GM06990 (cell line): ENCODE data around the gene NKD1.

ENCODE experiments used
- DNase-seq: peaks from one replicate; pipeline ENCODE4 v3.0.0-alpha.2; 2011; ENCODE audit not compliant: insufficient read length; ENCODE audit errors: extremely low read depth
- H3K27me3 ChIP-seq: replicated peaks from 2 replicates; pipeline ENCODE4 v1.6.0; 2011; ENCODE audit warnings: low read length; ENCODE audit not compliant: control insufficient read depth, insufficient read depth
- H3K36me3 ChIP-seq: 2 replicates; pipeline ENCODE4 v1.5.1; 2011; ENCODE audit warnings: low read length; ENCODE audit not compliant: control insufficient read depth, insufficient read depth
- H3K4me3 ChIP-seq: replicated peaks from 2 replicates; pipeline ENCODE4 v1.5.1; 2011; ENCODE audit warnings: low read depth, mild to moderate bottlenecking, control low read depth, low read length
- CTCF ChIP-seq: IDR thresholded peaks from 2 replicates; pipeline ENCODE4 v1.5.1; 2011; ENCODE audit warnings: low read length, control low read depth, mild to moderate bottlenecking, inconsistent platforms; ENCODE audit not compliant: insufficient read depth, poor library complexity, severe bottlenecking

NKD1 gene

DNA sequence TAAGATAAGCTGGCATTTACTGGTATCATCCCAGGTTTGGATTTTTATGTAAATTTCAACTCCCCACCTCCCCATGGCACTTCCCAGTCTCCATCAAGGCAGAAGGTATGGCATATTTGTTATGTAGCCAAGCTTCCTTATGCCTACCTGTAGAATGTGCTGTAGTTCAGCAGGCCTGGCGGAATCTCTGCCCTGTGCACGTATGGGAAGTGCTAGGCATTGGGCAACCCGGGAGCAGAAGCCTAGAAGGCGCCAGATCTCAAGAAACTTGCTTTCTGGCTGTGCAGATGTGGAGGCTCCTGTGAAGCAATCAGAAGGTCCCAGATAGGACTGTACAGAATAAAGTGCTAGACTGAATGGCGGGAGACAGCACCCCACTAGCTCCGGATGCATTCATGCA, 68.2 kb downstream of the NKD1 start:
- Histone ChIP-seq H3K4me3 (no peak overlapping the region), H3K27me3 (no peaks in the 10 kb centered on the region; the same call in none of the 2 replicates), H3K36me3 (no peaks in the 10 kb centered on the region)
- no peak for DNase-seq
- TF ChIP-seq CTCF, result no peak

DNA sequence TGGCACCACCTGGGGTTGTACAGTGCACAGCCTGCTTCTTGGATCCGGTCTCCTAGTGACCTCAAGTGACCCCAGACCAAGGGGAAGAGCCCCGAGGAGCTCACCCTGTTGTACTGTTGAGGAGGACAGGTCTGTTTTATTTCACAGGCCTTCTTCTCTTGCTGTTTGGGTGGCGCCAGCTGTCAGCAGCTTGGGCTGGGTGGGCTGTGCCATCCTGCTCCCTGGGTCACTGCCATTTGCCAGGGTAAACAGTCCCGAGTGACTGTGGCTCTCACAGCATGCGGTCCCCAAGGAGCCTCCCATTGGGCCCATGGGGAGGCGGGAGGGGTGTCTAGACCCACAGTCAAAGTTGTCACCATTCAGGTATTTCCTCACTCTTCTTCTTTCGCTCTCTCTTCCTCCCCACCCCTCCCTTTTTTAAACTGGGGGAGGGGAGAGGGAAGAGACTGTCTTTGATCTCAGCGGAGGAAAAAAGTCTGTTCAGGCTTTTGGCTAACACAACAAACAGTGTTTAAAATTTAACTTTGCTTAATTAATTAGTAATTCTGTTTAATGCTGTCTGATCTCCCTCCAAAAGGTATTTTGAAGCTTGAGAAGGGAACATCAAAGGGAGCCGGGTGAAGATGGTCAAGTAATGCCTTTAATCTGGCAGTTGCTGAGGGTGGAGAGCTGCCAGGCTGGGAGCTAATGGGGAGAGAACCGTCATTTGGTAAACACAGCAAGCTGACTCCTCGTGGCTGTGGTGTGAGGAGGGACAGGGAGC, 68.9 kb downstream of the NKD1 start:
- Histone ChIP-seq H3K4me3 (no peak overlapping the region), H3K27me3 (no peaks in the 10 kb centered on the region; the same call in 1 of the 2 replicates), H3K36me3 (no peaks in the 10 kb centered on the region)
- no peak for TF ChIP-seq CTCF
- no peak for DNase-seq

GRCh38 chr16:50617646-50618184, 69.5 kb downstream of the NKD1 start:
- TF ChIP-seq CTCF, result no peak
- DNase-seq, result no peak
- Histone ChIP-seq H3K27me3 (no peaks in the 10 kb centered on the region; the same call in 1 of the 2 replicates), H3K4me3 (no peak overlapping the region), H3K36me3 (no peaks in the 10 kb centered on the region)

GRCh38 chr16:50618238-50618918, 70.2 kb downstream of the NKD1 start:
- DNase-seq, result no peak
- TF ChIP-seq CTCF, result no peak
- Histone ChIP-seq H3K4me3 (no peak overlapping the region), H3K27me3 (no peaks in the 10 kb centered on the region; the same call in 1 of the 2 replicates), H3K36me3 (no peaks in the 10 kb centered on the region)

- no peaks in the 10 kb centered on the region; the same call in 1 of the 2 replicates for H3K27me3 ChIP-seq
- no peaks in the 10 kb centered on the region for H3K36me3 ChIP-seq
- no peak for DNase-seq
- no peak for TF ChIP-seq CTCF
- H3K4me3 ChIP-seq, result no peak overlapping the region
Observed at GRCh38 chr16:50619702-50620491, 71.7 kb downstream of the NKD1 start.
